Measurements from ENCODE around the gene ZFR.

ZFR gene

DNA sequence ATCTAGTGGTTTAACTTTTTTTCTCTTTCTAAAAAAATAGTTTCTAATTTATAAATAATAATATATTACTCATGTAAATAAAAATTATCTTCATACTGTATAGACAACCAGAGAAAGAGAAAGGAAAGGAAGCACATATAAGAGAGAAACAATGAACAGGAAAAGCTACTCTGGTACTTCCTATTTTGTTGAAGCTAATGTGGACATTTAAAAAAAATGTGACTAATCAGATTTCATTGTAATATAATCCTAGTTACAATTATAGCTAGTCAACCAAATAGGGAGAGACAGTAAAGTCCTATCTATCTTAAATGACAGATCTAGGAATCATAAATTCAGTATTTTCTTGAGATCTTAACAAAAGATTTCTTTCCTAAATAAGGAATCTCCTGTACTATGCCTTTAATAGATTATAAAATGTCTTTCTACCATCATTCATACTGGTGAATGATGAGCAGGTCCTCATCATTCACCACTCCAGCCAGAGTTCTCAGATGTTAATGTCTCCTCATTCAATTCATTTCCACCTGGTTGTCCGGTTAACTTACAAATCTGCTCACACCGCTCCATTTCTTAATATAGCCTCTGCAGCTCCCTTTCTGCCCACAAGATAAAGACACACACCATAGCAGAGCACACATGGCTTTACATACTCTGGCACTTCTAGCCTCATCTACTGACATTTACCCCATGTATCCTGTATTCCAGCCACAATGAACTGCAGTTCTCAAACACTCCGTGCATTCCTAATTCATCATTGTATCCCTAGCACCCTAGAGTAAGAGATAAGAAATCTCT, 30.9 kb downstream of the ZFR start:
- no peak for DNase-seq

DNA sequence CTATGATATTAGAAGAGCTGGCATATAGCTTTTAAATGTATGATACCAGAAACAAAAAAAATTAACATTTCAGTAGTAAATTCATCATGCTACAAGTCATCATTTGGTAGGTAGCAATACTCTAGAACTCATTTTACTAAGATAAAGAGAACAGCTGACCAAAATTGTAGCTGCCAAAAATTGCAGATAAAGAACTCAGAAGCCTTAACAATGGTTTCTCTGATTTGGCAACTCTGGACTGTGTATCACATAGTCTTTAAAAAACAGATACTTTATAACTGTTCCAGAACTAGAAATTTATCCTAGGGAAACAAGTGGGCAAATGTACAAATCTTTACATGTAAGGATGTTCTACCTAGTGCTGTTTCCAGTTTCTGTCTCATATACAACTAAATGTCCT, 33.9 kb downstream of the ZFR start:
- TF ChIP-seq CTCF (IDR thresholded peaks at IDR 0.05; ENCODE audit: low read depth, low read length): no peak
- Histone ChIP-seq H3K9me3 (ENCODE audit: severe bottlenecking) (no peaks in the 10 kb centered on the region), H3K27ac (no peak overlapping the region), H3K4me3 (ENCODE audit: low read depth, low read length) (no peak overlapping the region), H3K27me3 (ENCODE audit: insufficient read depth, low read depth, severe bottlenecking) (no peaks in the 10 kb centered on the region), H3K36me3 (peaks cover 81% of the 10 kb centered on the region)
- no peak for DNase-seq

More for the DNA sequence above, 30.9 kb downstream of the ZFR start:
- no peak overlapping the region for H3K4me3 ChIP-seq (ENCODE audit: low read depth, low read length)
- no peaks in the 10 kb centered on the region for H3K27me3 ChIP-seq (ENCODE audit: insufficient read depth, low read depth, severe bottlenecking)
- peaks cover 76% of the 10 kb centered on the region for H3K36me3 ChIP-seq
- no peak for TF ChIP-seq CTCF (IDR thresholded peaks at IDR 0.05; ENCODE audit: low read depth, low read length)
- H3K9me3 ChIP-seq (ENCODE audit: severe bottlenecking): no peaks in the 10 kb centered on the region
- no peak overlapping the region for H3K27ac ChIP-seq

- TF ChIP-seq CTCF (IDR thresholded peaks at IDR 0.05; ENCODE audit: low read depth, low read length): no peak
- DNase-seq: no peak
- H3K36me3 ChIP-seq: peaks cover 82% of the 10 kb centered on the region
Measured at GRCh38 chr5:32406650-32407049, 37.9 kb downstream of the ZFR start.

DNA sequence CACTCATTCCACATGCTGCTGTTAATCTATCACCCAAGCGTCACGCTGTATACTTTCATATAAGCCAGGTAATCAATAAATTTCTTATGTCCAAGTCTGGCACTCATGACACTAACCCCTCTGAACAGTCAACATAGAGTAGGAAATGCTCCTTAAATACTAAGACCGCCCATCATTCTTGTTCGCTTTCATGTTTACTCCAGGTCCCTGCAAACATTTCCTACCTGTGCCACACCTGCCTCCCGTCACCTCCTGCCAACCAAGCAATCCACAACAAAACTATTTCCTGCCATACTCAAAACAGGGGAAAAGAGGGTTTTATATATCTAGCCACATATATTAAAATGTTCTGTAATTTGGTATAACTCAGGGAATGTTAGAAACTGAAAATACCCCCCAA, 39.0 kb downstream of the ZFR start:
- Histone ChIP-seq H3K9me3 (ENCODE audit: severe bottlenecking) (no peaks in the 10 kb centered on the region), H3K36me3 (peaks cover 85% of the 10 kb centered on the region), H3K27ac (no peak overlapping the region), H3K4me3 (ENCODE audit: low read depth, low read length) (no peak overlapping the region), H3K27me3 (ENCODE audit: insufficient read depth, low read depth, severe bottlenecking) (no peaks in the 10 kb centered on the region)
- no peak for TF ChIP-seq CTCF (IDR thresholded peaks at IDR 0.05; ENCODE audit: low read depth, low read length)
- DNase-seq: no peak

More at GRCh38 chr5:32406650-32407049, 37.9 kb downstream of the ZFR start:
- no peak overlapping the region for H3K27ac ChIP-seq
- H3K27me3 ChIP-seq (ENCODE audit: insufficient read depth, low read depth, severe bottlenecking): no peaks in the 10 kb centered on the region
- no peaks in the 10 kb centered on the region for H3K9me3 ChIP-seq (ENCODE audit: severe bottlenecking)
- no peak overlapping the region for H3K4me3 ChIP-seq (ENCODE audit: low read depth, low read length)

DNA sequence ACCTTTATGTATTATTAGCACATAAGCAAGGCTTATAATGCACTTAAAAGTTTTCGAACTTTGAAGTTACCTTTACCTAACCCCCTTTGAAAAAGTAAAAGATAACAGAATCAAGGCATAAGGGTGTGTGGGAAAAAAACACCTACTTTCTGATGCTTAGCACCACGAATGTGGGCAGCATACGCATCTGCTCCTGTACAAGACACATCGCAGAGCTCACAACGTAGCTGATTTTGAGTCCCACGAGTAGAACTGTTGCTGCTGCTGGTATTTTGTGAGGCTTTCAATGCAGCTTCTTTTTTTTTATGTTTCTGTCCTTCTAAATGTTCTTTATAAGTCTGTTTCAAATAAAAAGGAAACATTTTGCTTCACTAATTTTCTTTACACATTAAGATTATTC, 40.8 kb downstream of the ZFR start:
- H3K36me3 ChIP-seq: peaks cover 91% of the 10 kb centered on the region

More for the DNA sequence above, 40.8 kb downstream of the ZFR start:
- no peak overlapping the region for H3K4me3 ChIP-seq (ENCODE audit: low read depth, low read length)
- no peak for DNase-seq
- H3K27me3 ChIP-seq (ENCODE audit: insufficient read depth, low read depth, severe bottlenecking): no peaks in the 10 kb centered on the region
- H3K27ac ChIP-seq: no peak overlapping the region
- TF ChIP-seq CTCF (IDR thresholded peaks at IDR 0.05; ENCODE audit: low read depth, low read length): no peak
- H3K9me3 ChIP-seq (ENCODE audit: severe bottlenecking): no peaks in the 10 kb centered on the region

Data from WERI-Rb-1 (cell line).